Middle frontal gyrus (tissue), 1 donor: ENCODE results near the gene PEX14.

Source experiments
- DNase-seq: peaks from one replicate; pipeline ENCODE4 v3.0.0-alpha.2; 2015; ENCODE audit warnings: low spot score; ENCODE audit errors: extremely low spot score

PEX14 gene

GRCh38 chr1:10592373-10592772 is 117.6 kb downstream of the PEX14 start:
- DNase-seq: no peak

GRCh38 chr1:10593750-10594149 is 119.0 kb downstream of the PEX14 start:
- no peak for DNase-seq

GRCh38 chr1:10594595-10595223 is 120.0 kb downstream of the PEX14 start:
- DNase-seq: no peak

DNA sequence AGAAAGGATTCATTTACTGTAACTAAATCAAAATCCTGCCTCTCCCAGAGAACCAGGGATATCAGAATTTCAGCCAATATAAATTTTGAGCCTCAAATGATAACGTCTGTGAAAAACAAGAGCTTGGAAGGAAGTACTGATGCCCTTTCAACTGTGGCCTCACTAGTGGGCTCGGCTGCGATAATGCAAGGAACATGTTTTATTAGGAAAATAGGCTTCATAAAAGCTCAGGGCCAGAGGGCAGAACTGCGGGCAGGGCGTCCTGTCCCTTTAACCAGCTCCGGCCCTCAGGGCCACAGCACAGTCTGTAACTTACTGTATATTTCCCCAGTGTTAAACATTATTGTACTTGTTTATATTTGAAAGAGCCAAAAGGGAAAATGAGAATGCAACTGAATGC is 122.0 kb downstream of the PEX14 start:
- DNase-seq: no peak

GRCh38 chr1:10597492-10598388 is 123.0 kb downstream of the PEX14 start:
- no peak for DNase-seq

DNA sequence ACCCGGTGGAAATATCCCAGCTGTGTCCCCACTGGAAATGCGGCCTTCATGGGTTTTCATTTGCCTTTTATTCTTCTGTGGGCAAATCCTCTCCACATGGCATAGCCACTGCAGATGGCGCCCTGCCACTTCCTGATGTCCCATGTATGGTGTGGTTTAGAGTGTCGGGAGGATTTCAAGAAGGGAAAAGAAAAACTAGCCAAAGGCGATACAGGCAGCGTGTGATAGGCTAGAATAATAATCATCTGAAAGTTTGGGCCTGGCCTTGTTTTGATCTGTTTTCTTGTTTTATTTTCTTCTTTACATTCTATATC is 123.6 kb downstream of the PEX14 start:
- no peak for DNase-seq

- DNase-seq: no peak
Observed at GRCh38 chr1:10599194-10599861, 124.6 kb downstream of the PEX14 start.

- DNase-seq: no peak
Observed at GRCh38 chr1:10601342-10602070, 126.8 kb downstream of the PEX14 start.

GRCh38 chr1:10602936-10603335 is 128.2 kb downstream of the PEX14 start:
- no peak for DNase-seq

DNA sequence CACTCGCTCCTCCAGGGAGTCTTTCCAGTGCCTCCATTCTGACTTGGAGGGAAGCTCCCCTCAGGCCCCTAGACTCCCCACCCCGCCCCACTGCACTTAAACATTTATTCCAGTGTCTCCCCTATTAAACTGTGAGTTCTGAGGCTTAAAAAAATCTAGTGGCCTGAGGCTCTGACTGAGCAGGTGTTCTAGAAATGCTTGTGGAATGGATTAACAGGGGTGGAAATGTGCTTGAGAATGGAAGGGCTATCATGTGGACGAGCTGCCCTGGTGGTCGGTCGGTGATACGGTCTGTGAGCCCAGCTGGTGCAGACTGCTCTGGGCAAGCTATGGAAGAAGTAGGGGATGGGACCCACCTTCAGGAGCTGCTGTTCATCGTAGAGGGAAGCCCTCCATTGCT is 130.2 kb downstream of the PEX14 start:
- DNase-seq: no peak

- no peak for DNase-seq
Observed at GRCh38 chr1:10606064-10606463, 131.3 kb downstream of the PEX14 start.

- DNase-seq: no peak
Observed at GRCh38 chr1:10607228-10607627, 132.5 kb downstream of the PEX14 start.

GRCh38 chr1:10608690-10609089 is 133.9 kb downstream of the PEX14 start:
- no peak for DNase-seq

- DNase-seq: no peak
Observed at GRCh38 chr1:10610901-10611600, 136.3 kb downstream of the PEX14 start.

DNA sequence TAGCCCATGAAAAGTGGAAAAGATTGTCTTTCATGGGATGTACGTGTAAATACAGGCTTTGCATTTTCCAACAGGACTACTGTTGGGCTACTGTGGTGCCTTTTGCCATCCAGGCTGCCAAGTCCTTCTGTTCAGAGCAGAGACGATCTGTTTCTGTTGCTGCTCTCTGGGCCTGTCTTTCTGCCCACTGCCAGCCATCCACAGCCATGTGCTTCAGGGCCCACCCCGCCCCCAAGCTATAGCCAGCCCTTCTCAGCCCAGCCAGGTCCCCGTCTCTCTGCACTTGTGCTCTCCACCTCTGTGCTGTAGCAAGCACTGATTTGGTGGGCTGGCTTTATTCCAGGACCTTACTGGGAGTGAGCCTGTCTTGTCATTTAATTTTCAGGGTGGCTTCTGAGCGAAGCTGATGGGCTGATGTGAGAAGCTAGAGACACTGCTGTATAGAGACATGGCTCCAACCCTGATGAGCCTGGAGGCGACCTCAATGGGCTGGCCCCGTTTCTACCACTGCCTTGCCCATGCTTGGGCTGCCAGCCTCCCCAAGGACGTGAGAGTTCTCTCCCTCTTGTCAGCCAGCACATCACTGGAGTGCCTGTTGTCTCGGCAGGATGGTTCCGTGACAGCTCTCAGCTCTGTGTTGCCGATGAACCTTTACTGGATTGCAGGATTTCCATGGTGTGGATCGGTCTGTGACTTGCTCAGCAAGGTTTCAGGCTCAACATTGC is 137.8 kb downstream of the PEX14 start:
- no peak for DNase-seq

DNA sequence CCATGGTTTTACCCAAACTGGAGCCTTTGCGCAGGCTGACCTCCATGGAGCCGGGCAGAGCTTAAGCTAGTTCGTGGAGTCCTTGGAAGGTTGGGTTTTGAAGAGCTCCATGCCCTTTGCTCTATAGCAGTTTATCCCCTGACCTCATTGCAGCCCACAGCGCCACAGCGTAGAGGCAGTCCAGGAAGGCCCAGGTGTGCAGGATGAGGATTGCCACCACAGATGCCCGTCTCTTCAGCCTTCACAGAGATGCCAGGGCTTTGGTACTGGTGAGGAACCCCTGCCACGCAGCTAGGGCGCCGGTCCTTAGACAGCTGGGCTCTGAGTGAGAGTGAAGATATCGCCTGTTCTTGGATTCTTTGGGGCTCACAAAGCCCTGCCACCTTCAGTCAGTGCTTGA is 138.6 kb downstream of the PEX14 start:
- DNase-seq: no peak

GRCh38 chr1:10613861-10614260 is 139.1 kb downstream of the PEX14 start:
- DNase-seq: no peak

DNA sequence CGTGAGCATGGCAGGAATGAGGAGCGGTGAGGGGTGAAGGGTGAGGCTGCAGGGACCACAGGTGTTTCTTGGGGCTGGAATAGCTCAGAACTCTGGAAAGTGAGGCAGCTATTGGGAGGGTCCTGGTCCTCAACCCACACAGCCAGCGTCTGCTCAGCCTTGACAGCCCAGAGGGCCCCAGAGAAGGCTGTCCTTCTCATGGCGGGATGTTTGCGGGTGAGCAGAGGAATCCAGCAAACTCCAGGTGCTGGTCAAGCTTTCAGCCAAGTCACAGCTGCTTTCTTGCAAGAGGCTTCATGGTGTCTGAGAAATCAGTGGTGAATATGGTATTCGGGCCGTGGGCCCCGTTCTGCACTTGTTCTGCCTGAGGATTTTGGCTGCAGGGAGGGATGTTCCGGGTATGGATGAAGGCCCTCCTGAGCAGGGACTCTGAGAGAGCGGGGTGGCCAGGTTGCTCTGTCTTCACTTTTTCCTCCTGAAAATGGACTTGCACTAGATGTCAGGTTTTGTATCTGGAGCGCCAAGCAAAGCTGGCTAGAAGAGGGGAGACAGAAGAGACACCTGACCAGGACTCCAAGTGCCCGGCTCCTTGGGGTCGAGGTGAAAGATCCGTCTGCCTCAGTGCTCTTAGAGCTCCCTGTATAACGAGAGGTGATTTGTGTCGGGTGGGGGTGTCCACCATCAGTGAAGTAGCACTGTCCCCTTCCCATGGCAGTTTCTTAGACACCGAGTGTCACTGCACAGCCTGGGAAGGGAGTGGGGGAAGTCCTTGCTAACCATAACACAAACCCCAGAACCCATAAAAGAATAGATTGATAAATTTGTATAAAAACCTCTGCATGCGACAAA is 139.9 kb downstream of the PEX14 start:
- no peak for DNase-seq

GRCh38 chr1:10615332-10615731 is 140.6 kb downstream of the PEX14 start:
- peak; percentile 62 for DNase-seq
